GM19238 (cell line): ENCODE measurements around the gene FBXW7.

Experiments used
- DNase-seq: peaks from one replicate; pipeline ENCODE4 v3.0.0; 2011; ENCODE audit warnings: low spot score; ENCODE audit not compliant: insufficient read length

FBXW7 gene, protein sequence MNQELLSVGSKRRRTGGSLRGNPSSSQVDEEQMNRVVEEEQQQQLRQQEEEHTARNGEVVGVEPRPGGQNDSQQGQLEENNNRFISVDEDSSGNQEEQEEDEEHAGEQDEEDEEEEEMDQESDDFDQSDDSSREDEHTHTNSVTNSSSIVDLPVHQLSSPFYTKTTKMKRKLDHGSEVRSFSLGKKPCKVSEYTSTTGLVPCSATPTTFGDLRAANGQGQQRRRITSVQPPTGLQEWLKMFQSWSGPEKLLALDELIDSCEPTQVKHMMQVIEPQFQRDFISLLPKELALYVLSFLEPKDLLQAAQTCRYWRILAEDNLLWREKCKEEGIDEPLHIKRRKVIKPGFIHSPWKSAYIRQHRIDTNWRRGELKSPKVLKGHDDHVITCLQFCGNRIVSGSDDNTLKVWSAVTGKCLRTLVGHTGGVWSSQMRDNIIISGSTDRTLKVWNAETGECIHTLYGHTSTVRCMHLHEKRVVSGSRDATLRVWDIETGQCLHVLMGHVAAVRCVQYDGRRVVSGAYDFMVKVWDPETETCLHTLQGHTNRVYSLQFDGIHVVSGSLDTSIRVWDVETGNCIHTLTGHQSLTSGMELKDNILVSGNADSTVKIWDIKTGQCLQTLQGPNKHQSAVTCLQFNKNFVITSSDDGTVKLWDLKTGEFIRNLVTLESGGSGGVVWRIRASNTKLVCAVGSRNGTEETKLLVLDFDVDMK

DNA sequence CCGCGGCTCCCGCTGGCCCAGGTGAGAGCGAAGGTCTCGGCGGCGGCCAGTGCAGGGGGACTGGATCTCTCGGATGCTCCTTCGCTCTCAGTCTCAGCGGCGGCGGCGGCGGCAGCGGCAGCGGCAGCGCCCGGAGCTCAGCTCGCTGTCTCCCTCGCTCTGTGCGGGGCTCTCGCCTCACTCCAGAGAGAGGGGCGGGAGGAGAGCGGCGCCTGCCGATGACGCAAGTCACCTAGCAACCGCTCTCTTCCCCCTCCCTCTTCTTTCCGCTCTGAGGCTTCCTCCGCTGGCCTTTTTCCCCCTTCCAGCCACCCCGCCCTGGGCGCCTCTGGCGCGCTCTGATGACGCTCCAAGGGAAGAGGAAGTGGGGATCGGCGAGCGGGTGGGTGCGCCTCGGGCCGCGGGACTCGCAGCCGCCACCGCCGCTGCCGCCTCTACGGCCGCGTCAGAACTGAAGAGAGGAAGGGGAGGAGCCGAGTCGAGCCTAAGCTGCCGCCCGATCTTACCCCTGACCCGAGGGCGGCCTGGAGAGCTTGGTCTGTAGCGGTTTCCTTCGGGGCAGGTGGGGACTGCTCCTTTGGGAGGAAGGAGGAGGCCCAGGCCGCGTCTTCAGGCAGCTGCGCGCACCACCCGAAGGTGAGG lies at the start of gene FBXW7:
FBXW7 (minus strand) TSS at position 190 of the 642 bp plus-strand sequence. CDS start 124,289 bp downstream, outside the sequence.
- peak; percentile 91 for DNase-seq

DNA sequence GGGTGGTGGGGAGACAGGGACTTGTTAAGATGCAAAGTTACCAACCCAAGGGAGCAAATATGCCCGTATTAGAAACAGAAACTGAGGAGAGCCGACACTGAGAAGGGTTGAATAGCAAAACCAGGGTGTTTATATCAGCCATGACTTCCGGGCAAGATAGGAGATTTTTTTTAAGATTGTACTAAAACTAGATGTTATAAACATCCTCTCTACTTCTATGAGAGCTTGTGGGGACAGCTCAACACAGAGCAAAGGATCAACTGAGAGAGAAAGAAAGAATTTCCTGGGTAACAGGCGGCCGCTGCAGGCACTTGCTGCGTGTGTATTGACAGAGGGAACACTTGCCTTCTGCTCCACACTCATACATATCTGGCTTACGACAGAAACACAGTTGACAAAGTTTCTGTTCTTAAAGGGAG lies 49.1 kb upstream of the FBXW7 start:
- no peak for DNase-seq

DNA sequence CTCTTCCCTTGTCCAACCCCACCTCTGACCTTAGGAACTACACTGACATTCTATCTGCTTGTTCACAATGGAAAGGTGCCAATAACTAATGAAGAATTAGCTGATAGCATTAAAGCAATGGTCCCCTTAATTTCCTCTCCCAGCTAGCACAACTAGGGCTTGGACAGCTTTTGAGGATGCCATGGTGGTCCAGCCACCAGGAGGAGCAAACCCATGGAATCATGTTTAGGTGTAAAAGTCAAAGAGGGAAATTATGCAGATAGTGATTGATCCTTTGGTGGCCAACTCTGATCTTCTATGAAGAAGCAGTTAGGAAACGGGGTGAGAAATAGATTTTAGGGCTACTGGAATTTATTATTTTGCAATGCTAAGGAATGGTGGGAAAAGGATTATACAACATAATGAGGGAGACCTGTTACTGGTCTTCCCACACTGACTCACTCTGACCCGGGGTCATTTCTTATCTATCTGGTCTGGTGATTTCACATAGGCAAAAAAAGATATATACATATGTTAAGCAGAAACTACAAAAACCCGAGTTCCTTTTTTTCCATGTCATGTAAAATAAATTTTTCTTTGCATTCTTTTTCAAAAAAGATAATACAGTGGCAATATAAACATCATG lies 45.8 kb upstream of the FBXW7 start:
- DNase-seq = no peak

DNA sequence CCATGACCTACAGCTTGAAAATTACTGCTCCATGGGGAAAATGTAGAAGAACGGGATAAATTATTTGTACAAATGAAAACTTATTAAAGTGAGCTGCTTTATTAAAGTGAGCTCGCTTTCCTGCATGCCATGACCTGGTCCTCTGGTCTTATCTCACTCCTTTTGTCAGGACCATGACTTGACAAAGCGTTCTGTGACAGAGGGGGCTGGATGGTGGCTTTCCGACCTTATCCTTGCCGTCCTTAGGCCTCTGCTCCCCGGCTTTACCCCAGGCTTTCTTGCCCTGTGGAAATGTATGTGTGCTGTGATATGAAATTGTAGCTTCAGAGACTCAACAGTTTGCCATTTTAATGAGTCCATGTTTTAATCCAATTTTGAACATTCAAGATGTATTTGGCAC lies 44.0 kb upstream of the FBXW7 start:
- DNase-seq = no peak

DNA sequence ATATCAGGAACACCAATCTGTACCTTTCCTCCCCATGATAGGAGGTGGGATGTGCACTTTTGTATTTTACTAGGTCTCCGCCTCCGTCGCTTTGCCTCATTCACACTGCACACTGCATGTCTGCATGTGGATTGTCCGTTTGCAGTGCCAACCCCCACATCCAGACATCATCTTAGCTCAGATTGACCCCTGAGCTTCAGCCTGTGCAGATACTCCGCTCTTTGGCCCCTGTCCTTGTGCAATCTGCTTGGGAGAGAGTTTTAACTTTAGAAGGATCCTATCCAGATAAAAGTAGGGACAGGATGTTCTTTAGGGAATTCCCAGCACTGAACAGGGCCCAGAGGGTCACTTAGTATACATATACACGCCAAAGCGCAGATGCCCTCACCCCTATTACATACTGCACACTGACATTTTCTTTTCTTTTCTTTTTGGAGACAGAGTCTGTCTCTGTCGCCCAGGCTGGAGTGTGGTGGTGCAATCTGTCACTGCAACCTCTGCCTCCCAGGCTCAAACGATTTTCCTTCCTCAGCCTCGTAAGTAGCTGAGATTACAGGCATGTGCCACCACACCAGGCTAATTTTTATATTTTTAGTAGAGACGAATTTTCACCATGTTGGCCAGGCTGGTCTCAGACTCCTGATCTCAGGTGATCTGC lies 43.3 kb upstream of the FBXW7 start:
- no peak for DNase-seq

DNA sequence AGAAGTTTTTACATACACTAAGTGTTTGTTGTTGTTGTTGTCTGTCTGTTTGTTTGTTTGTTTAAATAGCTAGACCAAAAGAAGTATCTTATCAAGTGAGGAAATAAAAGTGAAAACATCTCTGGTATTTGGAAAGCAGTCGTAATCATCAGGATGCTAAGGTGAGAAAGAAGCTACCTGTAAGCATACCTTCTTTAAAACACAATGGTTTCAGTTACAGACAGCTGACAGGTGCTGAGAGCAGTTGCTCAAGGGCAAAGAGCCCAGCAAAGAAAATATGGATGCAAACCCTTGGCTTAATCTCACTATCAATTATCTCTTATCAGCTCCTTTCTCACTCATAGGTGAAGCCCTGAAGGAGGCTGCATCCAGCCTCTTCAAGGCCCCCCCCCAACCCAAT lies 42.8 kb upstream of the FBXW7 start:
- DNase-seq = no peak

DNA sequence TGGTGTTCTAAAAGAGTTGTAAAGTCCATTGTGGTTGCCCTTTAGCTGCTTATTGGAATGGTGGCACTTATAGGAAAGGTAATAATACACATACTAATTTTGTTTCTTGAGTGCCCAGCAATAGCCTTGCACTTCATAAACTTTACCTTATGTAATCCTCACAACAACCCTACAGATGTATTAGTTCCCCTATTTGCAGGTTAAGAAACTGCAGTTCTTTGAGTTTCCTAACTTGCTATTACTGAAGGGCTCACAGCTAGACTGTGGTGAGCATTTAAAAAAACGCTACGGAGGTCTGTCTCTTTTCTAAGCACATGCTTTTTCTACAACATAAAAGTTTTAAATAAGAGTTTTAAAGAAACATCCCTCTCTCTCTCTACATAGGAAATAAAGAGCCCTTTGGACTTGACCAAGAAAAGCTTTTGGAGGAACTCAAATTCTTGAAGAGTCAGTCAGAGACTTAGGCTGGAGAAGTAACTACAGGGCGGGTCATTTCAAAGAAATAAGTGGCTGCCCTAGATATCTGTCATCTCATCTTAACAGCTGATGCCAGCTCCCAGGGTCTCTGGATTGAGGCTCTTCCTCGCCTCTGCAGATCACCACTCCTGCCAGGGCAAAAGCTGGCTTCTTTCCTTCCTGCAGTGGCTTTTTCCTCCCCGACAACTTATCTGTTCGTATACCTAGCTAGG lies 42.0 kb upstream of the FBXW7 start:
- DNase-seq = no peak

DNA sequence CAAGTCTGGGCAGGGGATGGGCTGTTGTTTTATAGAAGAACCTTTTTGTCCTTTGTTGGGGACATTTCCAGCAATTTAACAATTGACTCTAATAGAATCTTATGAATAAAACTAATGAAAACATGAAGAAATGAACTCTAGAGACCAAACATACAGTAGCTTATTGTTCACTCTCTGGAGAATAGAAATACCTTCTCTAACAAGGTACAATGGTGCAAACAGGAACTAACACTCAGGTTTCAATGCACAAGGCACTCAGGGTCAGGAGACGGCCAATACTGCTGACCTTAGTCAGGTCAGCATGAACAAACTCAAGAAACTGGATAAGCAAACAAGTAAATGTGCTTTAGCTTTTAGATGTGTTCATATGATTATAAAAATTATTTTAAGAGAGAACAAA lies 39.6 kb upstream of the FBXW7 start:
- no peak for DNase-seq

DNA sequence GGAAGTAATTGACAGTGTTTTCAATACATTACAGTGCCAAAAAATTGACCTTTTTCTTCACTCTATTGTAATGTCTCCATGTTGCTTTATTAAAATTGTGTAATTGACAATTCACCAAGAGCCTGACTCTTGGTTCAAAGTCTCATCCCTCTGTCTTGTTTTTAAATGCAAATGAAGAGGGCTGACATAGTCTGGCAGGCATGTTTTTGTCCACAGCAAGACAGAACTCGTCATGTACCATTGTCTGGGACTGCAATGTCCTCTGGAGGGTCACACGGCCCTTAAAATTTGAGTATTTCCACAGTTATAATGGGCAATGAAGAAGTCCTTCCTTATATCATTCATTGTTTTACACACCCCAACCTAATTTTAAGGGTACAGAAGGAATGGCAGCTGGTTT lies 38.0 kb upstream of the FBXW7 start:
- DNase-seq = no peak

DNA sequence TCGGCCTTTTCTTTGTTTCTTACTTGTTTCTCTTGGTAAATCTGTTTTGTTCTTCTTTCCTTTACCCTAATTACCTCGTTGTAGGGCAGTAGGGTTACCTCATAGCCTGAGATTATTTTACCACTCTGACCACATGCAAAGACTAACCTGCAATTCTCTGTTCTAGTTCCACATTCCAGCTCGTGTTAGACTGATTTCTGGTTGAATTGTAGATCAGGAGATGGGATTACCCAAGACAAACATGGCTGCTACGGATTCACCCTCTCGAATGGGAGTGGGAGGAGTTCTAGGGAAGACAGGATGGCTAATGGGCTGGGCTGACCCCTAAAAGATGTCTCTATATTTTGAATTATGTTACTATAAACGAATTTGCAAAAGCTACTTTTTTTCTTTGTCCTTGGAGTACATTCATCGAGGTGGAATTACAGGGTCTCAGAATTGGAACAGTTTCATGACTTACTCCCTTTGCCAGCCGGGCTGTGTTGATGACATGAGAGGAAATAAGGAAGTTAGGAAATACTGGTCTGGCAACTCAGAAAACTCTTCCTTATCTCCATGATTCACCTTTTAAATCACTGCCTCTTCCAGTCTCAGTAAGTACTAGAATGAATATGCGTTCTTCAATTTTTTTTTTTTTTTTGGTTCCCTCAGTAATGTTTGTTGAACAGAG lies 36.7 kb upstream of the FBXW7 start:
- no peak for DNase-seq

DNA sequence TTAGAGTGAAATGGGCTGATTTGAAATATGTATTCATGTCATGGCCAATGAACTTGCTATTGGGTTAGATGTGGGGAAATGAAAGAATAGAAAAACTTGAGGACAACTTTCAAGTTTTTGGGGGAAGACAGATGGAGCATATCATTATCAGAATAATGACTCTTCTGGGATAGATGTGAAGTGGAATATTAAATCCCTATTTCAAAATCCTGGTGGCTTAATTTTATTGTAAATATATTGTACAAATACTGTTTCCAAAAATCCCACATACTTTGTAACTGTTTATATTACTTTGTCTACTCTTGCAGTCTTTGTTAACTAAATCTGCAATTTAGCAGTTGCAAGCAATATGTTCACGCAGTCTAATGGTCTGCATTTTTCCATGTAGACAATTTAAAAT lies 35.9 kb upstream of the FBXW7 start:
- DNase-seq = no peak

DNA sequence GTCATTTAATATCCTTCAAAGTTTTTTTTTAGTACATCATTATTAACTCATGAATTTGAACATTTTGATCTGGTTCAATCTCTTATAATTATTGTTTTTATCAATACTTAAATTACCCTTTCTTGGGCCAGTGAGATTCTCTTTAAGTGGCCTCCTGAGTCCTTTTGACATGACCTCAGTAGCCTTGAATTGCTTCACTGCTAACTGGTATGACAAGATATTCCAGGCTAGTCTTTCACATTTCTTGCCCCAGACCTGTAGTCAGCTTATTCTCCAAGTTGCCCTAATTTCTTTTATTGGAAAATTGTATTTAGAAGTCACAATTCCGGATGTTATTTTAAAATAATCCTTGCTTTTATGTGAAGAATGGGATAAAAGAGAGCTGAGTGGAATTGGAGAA lies 35.4 kb upstream of the FBXW7 start:
- no peak for DNase-seq

DNA sequence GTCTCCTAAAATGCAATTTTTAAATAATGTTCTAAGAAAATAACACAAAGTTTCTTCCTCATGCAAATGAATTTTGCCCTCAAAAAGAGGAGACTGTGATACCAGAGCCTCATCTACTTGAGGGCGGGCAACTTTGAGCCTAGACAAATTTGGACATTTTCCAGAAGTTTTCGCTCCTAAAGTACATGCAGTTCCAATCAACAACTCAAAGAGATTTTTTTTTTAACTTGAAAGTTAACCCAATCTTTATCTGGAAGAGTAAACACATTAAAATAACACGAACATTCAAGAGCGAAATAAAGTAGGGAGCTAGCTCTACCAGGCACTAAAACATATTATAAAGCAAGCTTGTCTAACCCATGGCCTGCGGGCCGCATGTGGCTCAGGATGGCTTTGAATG lies 29.4 kb upstream of the FBXW7 start:
- no peak for DNase-seq

DNA sequence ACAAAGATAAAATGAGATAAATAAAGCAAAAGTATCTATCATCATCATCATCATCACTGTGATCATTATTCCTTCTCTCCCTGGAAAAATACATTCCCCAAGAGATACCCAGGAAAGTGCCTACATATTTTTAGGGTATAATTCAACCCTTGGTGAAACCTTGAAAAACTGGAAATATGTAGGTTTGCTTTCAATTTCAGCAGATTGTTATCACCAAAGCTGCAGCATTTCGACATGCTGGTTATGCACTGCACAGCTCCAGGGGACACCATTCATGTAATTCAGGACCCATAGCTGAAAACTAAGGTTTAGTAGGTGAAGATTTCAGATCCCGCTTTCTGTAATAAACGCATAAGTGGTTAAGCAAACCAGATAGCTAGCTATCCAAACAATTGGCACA lies 28.4 kb upstream of the FBXW7 start:
- DNase-seq = no peak

DNA sequence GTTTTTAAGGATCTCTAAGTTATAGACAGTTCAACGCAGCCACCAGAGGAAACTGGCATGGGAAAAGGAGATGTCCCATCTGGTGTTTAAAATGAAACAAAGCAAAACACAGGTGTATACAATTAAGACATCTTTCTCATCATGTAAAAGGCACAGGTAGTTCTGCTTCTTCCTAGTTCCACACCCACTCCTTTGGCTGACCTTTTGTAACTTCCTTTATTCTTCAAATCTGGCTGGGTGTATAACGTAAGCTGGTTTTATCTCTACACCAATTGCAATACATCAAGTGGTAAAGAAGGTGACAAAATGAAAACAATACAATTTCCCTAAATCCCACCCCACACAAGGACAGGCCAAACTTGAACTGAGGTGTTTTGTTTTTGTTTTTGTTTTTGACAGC lies 27.3 kb upstream of the FBXW7 start:
- DNase-seq = no peak

DNA sequence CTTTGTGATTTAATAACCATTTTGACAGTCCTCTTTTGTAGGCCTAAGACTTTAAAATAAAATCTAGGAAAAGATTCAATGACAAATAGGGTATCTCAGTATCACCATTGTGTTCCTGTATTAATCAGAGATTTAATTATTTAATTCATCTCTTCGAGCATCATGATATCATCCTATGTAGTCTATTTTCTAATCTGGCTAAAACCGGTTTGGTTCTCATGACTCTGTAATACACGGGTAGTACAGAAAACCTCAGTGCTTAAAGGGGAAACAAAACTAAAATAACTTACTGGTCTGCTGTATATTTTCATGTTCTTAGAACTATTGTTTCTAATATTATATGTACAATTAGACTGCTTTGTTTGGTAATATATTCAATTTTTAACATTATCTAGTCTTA lies 23.7 kb upstream of the FBXW7 start:
- DNase-seq = no peak

DNA sequence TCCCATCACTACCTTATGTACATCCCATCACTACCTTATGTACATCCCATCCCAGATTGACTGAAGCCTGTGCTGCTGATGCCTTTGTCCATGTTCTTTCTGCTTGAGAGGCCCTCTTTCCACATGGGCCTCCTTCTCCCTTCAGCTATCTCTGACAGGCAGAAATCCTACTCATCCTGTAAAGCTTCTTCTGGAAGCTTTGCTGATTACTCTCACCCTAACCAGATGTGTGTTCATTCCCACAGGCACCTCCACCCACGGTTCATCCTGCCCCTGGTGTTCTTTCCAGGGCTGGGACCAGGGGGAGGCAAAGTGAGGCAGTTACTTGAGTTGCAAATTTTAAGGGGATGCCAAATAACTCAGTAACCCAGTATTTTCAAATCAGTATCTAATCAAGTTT lies 22.5 kb upstream of the FBXW7 start:
- no peak for DNase-seq

DNA sequence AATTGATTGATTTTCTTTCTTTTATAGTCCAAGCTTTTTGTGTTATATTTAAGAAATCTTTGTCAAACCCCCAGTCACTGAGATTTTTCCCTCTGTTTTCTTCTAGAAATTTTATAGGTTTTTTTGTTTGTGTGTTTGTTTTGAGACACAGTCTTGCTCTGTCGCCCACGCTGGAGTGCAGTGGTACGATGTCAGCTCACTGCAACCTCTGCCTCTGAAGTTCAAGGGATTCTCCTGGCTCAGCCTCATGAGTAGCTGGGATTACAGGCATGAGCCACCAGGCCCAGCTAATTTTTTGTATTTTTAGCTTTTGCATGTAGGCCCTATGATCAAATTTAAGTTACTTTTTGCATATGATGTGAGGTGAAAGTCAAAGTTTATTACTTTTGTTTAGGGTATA lies 20.9 kb upstream of the FBXW7 start:
- DNase-seq = no peak

DNA sequence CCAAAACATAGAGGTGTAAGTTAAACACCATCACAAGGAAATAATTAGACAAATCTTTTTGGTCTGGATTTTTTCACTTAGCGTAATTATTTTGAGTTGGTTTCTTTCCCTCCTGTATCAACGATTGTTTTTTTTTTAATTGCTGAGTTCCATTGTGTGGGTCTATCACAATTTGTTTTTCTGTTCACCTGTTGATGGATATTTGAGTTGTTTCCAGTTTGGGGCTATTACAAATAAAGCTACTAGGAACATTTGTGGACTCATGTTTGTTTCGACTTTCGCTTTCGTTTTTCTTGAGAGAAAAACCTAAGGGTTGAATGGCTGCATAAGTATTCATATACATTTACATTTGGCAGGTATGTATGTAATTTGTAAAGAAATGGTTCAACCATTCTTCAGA lies 20.4 kb upstream of the FBXW7 start:
- no peak for DNase-seq

DNA sequence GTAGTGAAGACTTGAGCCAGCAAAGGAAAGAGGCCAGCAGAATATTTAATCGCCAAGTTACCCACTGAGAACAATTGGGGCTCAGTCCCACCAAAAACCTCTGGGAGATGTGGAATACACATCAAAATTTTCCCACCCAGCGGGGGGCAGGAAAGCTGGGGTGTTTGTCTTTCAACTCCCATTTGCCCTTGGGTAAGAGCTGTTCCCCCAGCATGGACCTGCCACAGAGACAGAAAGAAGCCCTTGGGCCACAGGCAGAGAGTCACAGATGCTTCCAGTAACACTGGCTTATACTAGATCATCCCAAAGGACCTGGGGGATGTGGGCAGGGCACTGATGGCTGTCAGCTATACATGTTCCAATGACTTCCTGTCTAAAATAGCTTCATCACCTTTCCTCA lies 18.9 kb upstream of the FBXW7 start:
- no peak for DNase-seq
